Measurements from ENCODE around the gene NDUFB4. TPM values are rescaled to one million over a fixed set of nuclear protein-coding genes. Genes with fewer than 3 reads are reported as not detected.

The NDUFB4 gene
- total RNA-seq, 1 experiment from 2014 or later: 138 TPM

DNA sequence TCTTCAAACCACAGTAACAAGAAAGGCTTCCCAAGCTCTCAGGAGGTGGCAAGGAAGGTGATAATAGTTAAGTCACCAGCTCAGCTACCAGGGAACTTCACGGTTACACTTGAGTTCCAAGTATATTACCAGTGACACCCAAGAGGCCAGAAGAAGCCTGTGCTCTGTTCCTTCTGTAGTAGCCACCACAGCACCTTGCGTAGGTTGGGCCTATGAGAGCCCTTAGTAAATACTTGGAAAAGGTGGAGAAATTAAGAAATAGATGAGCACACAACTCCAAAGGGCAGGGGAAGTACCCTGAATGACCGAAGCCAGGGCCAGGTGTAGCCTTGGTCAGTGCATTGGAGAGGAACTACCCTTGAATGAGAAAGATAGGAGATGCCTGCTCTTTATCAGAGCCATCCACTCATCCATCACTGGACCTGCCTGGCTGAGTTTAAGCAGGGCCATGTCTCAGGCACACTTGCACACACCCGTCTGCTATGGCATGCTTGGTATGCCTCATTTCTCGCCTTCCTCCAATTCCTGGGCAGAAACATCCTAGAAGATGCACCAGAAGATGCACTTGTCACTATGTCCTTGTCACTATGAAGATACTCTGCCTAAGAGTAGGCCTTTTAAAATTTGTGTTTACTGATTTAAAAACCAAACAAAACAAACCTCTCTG, 32.6 kb upstream of the NDUFB4 start:
- intact Hi-C loops (cut with micrococcal nuclease; ENCODE audit: unreplicated experiment): loop anchor here (10.0 kb wide), 1 partner anchor 591 kb away; no protein-coding TSS in a partner anchor
- no peak overlapping the region for H3K4me3 Mint-ChIP-seq (ENCODE audit: low read depth, unreplicated experiment)
- TF ChIP-seq, protein P1, sequence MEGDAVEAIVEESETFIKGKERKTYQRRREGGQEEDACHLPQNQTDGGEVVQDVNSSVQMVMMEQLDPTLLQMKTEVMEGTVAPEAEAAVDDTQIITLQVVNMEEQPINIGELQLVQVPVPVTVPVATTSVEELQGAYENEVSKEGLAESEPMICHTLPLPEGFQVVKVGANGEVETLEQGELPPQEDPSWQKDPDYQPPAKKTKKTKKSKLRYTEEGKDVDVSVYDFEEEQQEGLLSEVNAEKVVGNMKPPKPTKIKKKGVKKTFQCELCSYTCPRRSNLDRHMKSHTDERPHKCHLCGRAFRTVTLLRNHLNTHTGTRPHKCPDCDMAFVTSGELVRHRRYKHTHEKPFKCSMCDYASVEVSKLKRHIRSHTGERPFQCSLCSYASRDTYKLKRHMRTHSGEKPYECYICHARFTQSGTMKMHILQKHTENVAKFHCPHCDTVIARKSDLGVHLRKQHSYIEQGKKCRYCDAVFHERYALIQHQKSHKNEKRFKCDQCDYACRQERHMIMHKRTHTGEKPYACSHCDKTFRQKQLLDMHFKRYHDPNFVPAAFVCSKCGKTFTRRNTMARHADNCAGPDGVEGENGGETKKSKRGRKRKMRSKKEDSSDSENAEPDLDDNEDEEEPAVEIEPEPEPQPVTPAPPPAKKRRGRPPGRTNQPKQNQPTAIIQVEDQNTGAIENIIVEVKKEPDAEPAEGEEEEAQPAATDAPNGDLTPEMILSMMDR (IDR thresholded peaks at IDR 0.05; ENCODE audit: unreplicated experiment): no peak
- no peaks in the 10 kb centered on the region for H3K9me3 Mint-ChIP-seq (ENCODE audit: low read depth, unreplicated experiment)
- H3K36me3 Mint-ChIP-seq (ENCODE audit: insufficient read depth, unreplicated experiment): no peaks in the 10 kb centered on the region
- no peak for DNase-seq
- CTCF ChIA-PET: interaction anchor here (1.1 kb wide), 1 partner anchor 32 kb away, joined by 3 read pairs; the partner anchor contains the start of gene NDUFB4
- peaks cover 11% of the 10 kb centered on the region for H3K4me1 Mint-ChIP-seq (ENCODE audit: low read depth, unreplicated experiment)
- no peaks in the 10 kb centered on the region for H3K27me3 Mint-ChIP-seq (ENCODE audit: unreplicated experiment)
- no TSS peak for BruUV-seq (replicated peaks)
- H3K27ac Mint-ChIP-seq (ENCODE audit: unreplicated experiment): no peak overlapping the region

DNA sequence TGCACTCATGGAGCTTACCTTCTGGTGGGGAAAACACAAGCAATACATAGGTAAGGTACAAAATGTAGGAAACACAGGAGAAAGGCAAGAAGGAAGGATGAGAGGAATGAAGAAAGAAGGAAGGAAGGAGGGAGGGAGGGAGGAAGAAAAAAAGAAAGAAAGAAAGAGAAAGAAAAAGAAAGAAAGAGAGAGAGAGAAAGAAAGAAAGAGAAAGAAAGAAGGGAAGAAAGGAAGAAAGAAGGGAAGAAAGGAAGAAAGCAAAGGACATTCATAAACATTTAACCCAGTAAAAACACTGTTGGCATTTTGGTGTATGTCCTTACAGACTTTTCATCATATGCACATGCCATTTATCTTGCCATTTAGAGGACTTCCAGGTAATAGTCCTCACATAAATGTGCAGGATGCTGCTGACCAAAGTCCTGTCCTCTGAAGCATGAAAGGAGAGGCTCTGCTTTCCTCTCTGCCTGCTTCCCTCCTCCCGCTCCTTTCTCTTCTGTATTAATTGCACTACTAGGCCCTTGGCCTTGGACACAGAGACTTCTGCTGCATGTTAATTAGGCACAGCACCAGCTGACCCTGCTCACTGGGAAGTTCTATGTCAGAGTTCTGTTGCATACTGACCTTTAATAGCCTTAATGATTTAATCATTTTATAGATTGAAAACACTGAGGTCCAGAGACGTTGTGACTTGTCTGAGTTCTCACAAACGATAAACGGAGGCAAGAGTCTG, 29.7 kb upstream of the NDUFB4 start:
- Mint-ChIP-seq H3K4me3 (ENCODE audit: low read depth, unreplicated experiment) (no peak overlapping the region), H3K27ac (ENCODE audit: unreplicated experiment) (no peak overlapping the region), H3K27me3 (ENCODE audit: unreplicated experiment) (no peaks in the 10 kb centered on the region), H3K4me1 (ENCODE audit: low read depth, unreplicated experiment) (no peaks in the 10 kb centered on the region), H3K36me3 (ENCODE audit: insufficient read depth, unreplicated experiment) (no peaks in the 10 kb centered on the region), H3K9me3 (ENCODE audit: low read depth, unreplicated experiment) (no peaks in the 10 kb centered on the region)
- TF ChIP-seq, protein P1 (IDR thresholded peaks at IDR 0.05; ENCODE audit: unreplicated experiment): no peak
- BruUV-seq (replicated peaks): no TSS peak
- intact Hi-C loops (cut with micrococcal nuclease; ENCODE audit: unreplicated experiment): loop anchor here (10.0 kb wide), 1 partner anchor 588 kb away; no protein-coding TSS in a partner anchor
- CTCF ChIA-PET: interaction anchor here (1.4 to 1.7 kb wide), 3 partner anchors 10 to 229 kb away, joined by 3 to 10 read pairs (median 7); no protein-coding TSS in a partner anchor
- DNase-seq: no peak

DNA sequence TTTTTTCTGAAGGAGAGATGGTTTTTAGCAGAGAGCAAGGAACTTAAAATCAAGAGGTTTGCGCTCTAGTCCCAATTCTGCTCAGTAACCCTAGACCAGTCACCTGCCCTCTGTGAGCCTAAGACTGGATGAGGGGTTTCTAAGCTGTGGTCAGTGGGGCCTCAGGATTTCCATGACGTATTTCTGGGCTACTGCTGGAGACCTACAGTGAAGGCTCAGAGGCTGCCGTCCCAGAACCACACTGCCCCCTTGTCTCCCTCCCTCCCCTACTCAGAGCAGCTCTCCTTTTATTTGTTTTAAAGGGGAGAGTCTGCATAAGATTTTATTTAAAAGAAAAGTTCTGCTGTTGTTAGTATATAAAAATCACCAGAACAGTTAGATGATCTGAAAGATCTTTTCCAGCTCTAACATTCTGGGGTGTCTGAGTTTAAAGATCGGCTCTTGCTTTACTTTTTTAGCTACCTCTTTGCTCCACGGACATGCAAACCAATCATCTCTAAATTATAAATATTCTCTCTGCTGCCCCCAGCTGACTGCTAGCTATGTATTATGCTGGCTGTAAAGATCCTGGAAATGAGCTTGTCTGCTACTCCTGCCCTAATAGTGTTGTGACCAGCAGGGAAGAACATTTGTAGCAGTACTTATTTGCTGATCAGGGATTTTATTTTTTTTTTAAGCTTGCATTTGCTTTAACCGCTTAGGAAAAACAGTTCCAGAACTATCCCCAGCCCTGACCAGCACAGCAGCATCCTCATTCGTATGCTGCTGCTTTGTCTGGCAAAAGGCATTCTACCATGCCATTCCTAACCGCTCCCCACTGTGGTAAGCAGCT, 28.6 kb upstream of the NDUFB4 start:
- H3K4me1 Mint-ChIP-seq (ENCODE audit: low read depth, unreplicated experiment): no peaks in the 10 kb centered on the region

More for the DNA sequence above, 28.6 kb upstream of the NDUFB4 start:
- no peaks in the 10 kb centered on the region for H3K27me3 Mint-ChIP-seq (ENCODE audit: unreplicated experiment)
- TF ChIP-seq, protein P1 (IDR thresholded peaks at IDR 0.05; ENCODE audit: unreplicated experiment): no peak
- peak; percentile 19 for DNase-seq
- no peaks in the 10 kb centered on the region for H3K9me3 Mint-ChIP-seq (ENCODE audit: low read depth, unreplicated experiment)
- CTCF ChIA-PET: interaction anchor here (0.6 to 1.7 kb wide), 11 partner anchors 9 to 979 kb away, joined by 3 to 10 read pairs (median 5); partner anchors contain the start of gene NDUFB4
- H3K4me3 Mint-ChIP-seq (ENCODE audit: low read depth, unreplicated experiment): no peak overlapping the region
- intact Hi-C loops (cut with micrococcal nuclease; ENCODE audit: unreplicated experiment): loop anchor here (10.0 kb wide), 1 partner anchor 587 kb away; no protein-coding TSS in a partner anchor
- no peaks in the 10 kb centered on the region for H3K36me3 Mint-ChIP-seq (ENCODE audit: insufficient read depth, unreplicated experiment)
- no peak overlapping the region for H3K27ac Mint-ChIP-seq (ENCODE audit: unreplicated experiment)
- no TSS peak for BruUV-seq (replicated peaks)

Data from Calu3 (cell line).